Measurements from ENCODE around the gene CHAF1A.

Gene CHAF1A

GRCh38 chr19:4445963-4446703 is 43.7 kb downstream of the CHAF1A start:
- H3K27me3 Mint-ChIP-seq, result no peaks in the 10 kb centered on the region
- H3K9me3 Mint-ChIP-seq (ENCODE audit: low read depth), result no peaks in the 10 kb centered on the region
- no peak overlapping the region for H3K4me3 Mint-ChIP-seq
- peaks cover 4% of the 10 kb centered on the region for H3K4me1 Mint-ChIP-seq (ENCODE audit: low read depth)
- H3K36me3 Mint-ChIP-seq, result no peaks in the 10 kb centered on the region
- H3K27ac Mint-ChIP-seq, result no peak overlapping the region

- no peaks in the 10 kb centered on the region for H3K27me3 Mint-ChIP-seq
- H3K36me3 Mint-ChIP-seq, result no peaks in the 10 kb centered on the region
- H3K4me1 Mint-ChIP-seq (ENCODE audit: low read depth), result peaks cover 4% of the 10 kb centered on the region
- H3K9me3 Mint-ChIP-seq (ENCODE audit: low read depth), result no peaks in the 10 kb centered on the region
- no peak overlapping the region for H3K27ac Mint-ChIP-seq
- H3K4me3 Mint-ChIP-seq, result no peak overlapping the region
Observed at GRCh38 chr19:4446704-4447200, 44.3 kb downstream of the CHAF1A start.

- H3K27me3 Mint-ChIP-seq, result no peaks in the 10 kb centered on the region
- no peak overlapping the region for H3K4me3 Mint-ChIP-seq
- H3K36me3 Mint-ChIP-seq, result no peaks in the 10 kb centered on the region
- H3K4me1 Mint-ChIP-seq (ENCODE audit: low read depth), result no peaks in the 10 kb centered on the region
- H3K9me3 Mint-ChIP-seq (ENCODE audit: low read depth), result no peaks in the 10 kb centered on the region
- H3K27ac Mint-ChIP-seq, result no peak overlapping the region
Observed at GRCh38 chr19:4447327-4448146, 45.1 kb downstream of the CHAF1A start.

GRCh38 chr19:4448147-4448985 is 45.9 kb downstream of the CHAF1A start:
- Mint-ChIP-seq H3K9me3 (ENCODE audit: low read depth) (no peaks in the 10 kb centered on the region), H3K36me3 (no peaks in the 10 kb centered on the region), H3K27ac (no peak overlapping the region)

GRCh38 chr19:4449022-4449638 is 46.7 kb downstream of the CHAF1A start:
- Mint-ChIP-seq H3K27ac (no peak overlapping the region), H3K36me3 (no peaks in the 10 kb centered on the region), H3K9me3 (ENCODE audit: low read depth) (no peaks in the 10 kb centered on the region)

More at GRCh38 chr19:4448147-4448985, 45.9 kb downstream of the CHAF1A start:
- H3K4me3 Mint-ChIP-seq, result no peak overlapping the region
- no peaks in the 10 kb centered on the region for H3K27me3 Mint-ChIP-seq
- no peaks in the 10 kb centered on the region for H3K4me1 Mint-ChIP-seq (ENCODE audit: low read depth)

GRCh38 chr19:4449639-4450028 is 47.2 kb downstream of the CHAF1A start:
- H3K36me3 Mint-ChIP-seq, result no peaks in the 10 kb centered on the region

More at GRCh38 chr19:4449022-4449638, 46.7 kb downstream of the CHAF1A start:
- no peaks in the 10 kb centered on the region for H3K4me1 Mint-ChIP-seq (ENCODE audit: low read depth)
- H3K27me3 Mint-ChIP-seq, result no peaks in the 10 kb centered on the region
- H3K4me3 Mint-ChIP-seq, result no peak overlapping the region

GRCh38 chr19:4452230-4452990 is 50.0 kb downstream of the CHAF1A start:
- Mint-ChIP-seq H3K4me1 (ENCODE audit: low read depth) (peaks cover 15% of the 10 kb centered on the region), H3K4me3 (no peak overlapping the region), H3K36me3 (no peaks in the 10 kb centered on the region)

More at GRCh38 chr19:4449639-4450028, 47.2 kb downstream of the CHAF1A start:
- no peak overlapping the region for H3K4me3 Mint-ChIP-seq
- no peaks in the 10 kb centered on the region for H3K27me3 Mint-ChIP-seq
- H3K4me1 Mint-ChIP-seq (ENCODE audit: low read depth), result no peaks in the 10 kb centered on the region
- H3K27ac Mint-ChIP-seq, result no peak overlapping the region
- H3K9me3 Mint-ChIP-seq (ENCODE audit: low read depth), result no peaks in the 10 kb centered on the region

GRCh38 chr19:4453232-4454179 is 51.1 kb downstream of the CHAF1A start:
- no peaks in the 10 kb centered on the region for H3K9me3 Mint-ChIP-seq (ENCODE audit: low read depth)
- H3K27ac Mint-ChIP-seq, result no peak overlapping the region
- no peak overlapping the region for H3K4me3 Mint-ChIP-seq
- peaks cover 18% of the 10 kb centered on the region for H3K4me1 Mint-ChIP-seq (ENCODE audit: low read depth)
- no peaks in the 10 kb centered on the region for H3K27me3 Mint-ChIP-seq
- no peaks in the 10 kb centered on the region for H3K36me3 Mint-ChIP-seq

More at GRCh38 chr19:4452230-4452990, 50.0 kb downstream of the CHAF1A start:
- no peak overlapping the region for H3K27ac Mint-ChIP-seq
- H3K27me3 Mint-ChIP-seq, result no peaks in the 10 kb centered on the region
- H3K9me3 Mint-ChIP-seq (ENCODE audit: low read depth), result no peaks in the 10 kb centered on the region

- peak overlapping the region; percentile 23 for H3K4me3 Mint-ChIP-seq
- H3K4me1 Mint-ChIP-seq (ENCODE audit: low read depth), result peaks cover 18% of the 10 kb centered on the region
- H3K27ac Mint-ChIP-seq, result no peak overlapping the region
- no peaks in the 10 kb centered on the region for H3K36me3 Mint-ChIP-seq
- no peaks in the 10 kb centered on the region for H3K9me3 Mint-ChIP-seq (ENCODE audit: low read depth)
- H3K27me3 Mint-ChIP-seq, result no peaks in the 10 kb centered on the region
Observed at GRCh38 chr19:4454747-4455718, 52.6 kb downstream of the CHAF1A start.

GRCh38 chr19:4455719-4456475 is 53.5 kb downstream of the CHAF1A start:
- no peaks in the 10 kb centered on the region for H3K27me3 Mint-ChIP-seq
- H3K4me3 Mint-ChIP-seq, result peak overlapping the region; percentile 87
- no peaks in the 10 kb centered on the region for H3K36me3 Mint-ChIP-seq
- H3K9me3 Mint-ChIP-seq (ENCODE audit: low read depth), result no peaks in the 10 kb centered on the region
- H3K4me1 Mint-ChIP-seq (ENCODE audit: low read depth), result peaks cover 18% of the 10 kb centered on the region
- H3K27ac Mint-ChIP-seq, result peak overlapping the region; percentile 62

- Mint-ChIP-seq H3K9me3 (ENCODE audit: low read depth) (no peaks in the 10 kb centered on the region), H3K27ac (peak overlapping the region; percentile 62), H3K27me3 (no peaks in the 10 kb centered on the region), H3K4me1 (ENCODE audit: low read depth) (peaks cover 18% of the 10 kb centered on the region), H3K4me3 (peak overlapping the region; percentile 87), H3K36me3 (no peaks in the 10 kb centered on the region)
Observed at GRCh38 chr19:4456476-4456842, 54.0 kb downstream of the CHAF1A start.
